Sigmoid colon (tissue), 7 donors: ENCODE data around the gene GRM4. TPM values are rescaled to one million over a fixed set of nuclear protein-coding genes. Genes with fewer than 3 reads are reported as not detected.

Source experiments
- DNase-seq: peaks from one replicate; pipeline ENCODE4 v3.0.0-alpha.2; 2019
- H3K27ac ChIP-seq, 4 donors: fragments of 200-600 bp; sonication (generic); one replicate each; pipeline ENCODE4 v1.5.1; 2016 to 2019; ENCODE audit warnings: mild to moderate bottlenecking in 1 of 4
- H3K27me3 ChIP-seq, 3 donors: fragments of 200-600 bp; sonication (generic); one replicate each; pipeline ENCODE4 v1.5.1; 2019; ENCODE audit warnings: mild to moderate bottlenecking in 1 of 3
- H3K36me3 ChIP-seq, 4 donors: fragments of 200-600 bp; sonication (generic); one replicate each; pipeline ENCODE4 v1.5.1; 2016 to 2019
- H3K4me1 ChIP-seq, 4 donors: fragments of 200-600 bp; sonication (generic); one replicate each; pipeline ENCODE4 v1.5.1; 2017 to 2019
- H3K4me3 ChIP-seq, 4 donors: fragments of 200-600 bp; sonication (generic); one replicate each; pipeline ENCODE4 v1.5.1; 2017 to 2019; ENCODE audit warnings: mild to moderate bottlenecking in 2 of 4, moderate library complexity in 1 of 4
- H3K9me3 ChIP-seq, 4 donors: fragments of 200-600 bp in 3 of 4; sonication (generic) in 3 of 4; one replicate each; pipeline versions ENCODE4 v1.5.1 to v1.6.1; 2013 to 2019
- CTCF ChIP-seq, 4 experiments: fragments of 450-650 bp in 3 of 4; fragments of 200-600 bp in 1 of 4; IDR thresholded peaks; one replicate each; pipeline ENCODE4 v1.5.1; 2016 to 2019; ENCODE audit warnings: antibody characterized with exemption in 4 of 4, mild to moderate bottlenecking in 3 of 4, moderate library complexity in 2 of 4
- EP300 ChIP-seq, 4 donors: sonication (generic); formaldehyde crosslinking; IDR thresholded peaks; one replicate each; pipeline ENCODE4 v1.6.1; 2017; ENCODE audit warnings: antibody characterized with exemption in 4 of 4
- POLR2A ChIP-seq, 2 donors: fragments of 450-650 bp; IDR thresholded peaks; one replicate each; pipeline ENCODE4 v1.6.1; 2016; ENCODE audit warnings: antibody characterized with exemption in 2 of 2, mild to moderate bottlenecking in 2 of 2, moderate library complexity in 2 of 2
- POLR2AphosphoS5 ChIP-seq, 4 donors: sonication (generic); formaldehyde crosslinking; IDR thresholded peaks; one replicate each; pipeline ENCODE4 v1.6.1; 2017; ENCODE audit warnings: antibody characterized with exemption in 4 of 4
- WGBS, 2 donors: extraction: QIAGEN DNeasy Blood & Tissue Kit; methylation state at CpG; one replicate each; pipeline ENCODE4 v1.1.7; 2013; 5-methylcytosine and 5-hydroxymethylcytosine counted together
- intact Hi-C: fragments of 100-400 bp; cut with DNase I; formaldehyde crosslinking; loops from one replicate; pipeline ENCODE4 v1.15.1; 2023
- polyA plus RNA-seq, 3 donors: library from polyadenylated mRNA; stranded (reverse); fragments of 200-250 nt; gene quantifications; one replicate each; pipeline ENCODE4 v1.2.3, GENCODE V29; 2013
- total RNA-seq, 4 donors: library from RNA; depleted of rRNA; stranded (reverse); fragments of >200 nt; gene quantifications; one replicate each; pipeline ENCODE4 v1.1.0, GENCODE V29; 2016
- donor health status: healthy with polysubstance abuse.
- donor health status: Bipolar disorder and iron deficiency.
- donor health status: healthy.

GRM4 gene
- total and polyA plus RNA-seq, 7 donors: 0.07 to 0.14 TPM; not detected in 5

- intact Hi-C loops: no loop called here
- Histone ChIP-seq H3K27me3 (peaks cover 67 to 89% (median 79%) of the 10 kb centered on the region in 3 donors), H3K4me1 (peaks cover 0 to 38% (median 33%) of the 10 kb centered on the region in 4 donors), H3K27ac (no peak overlapping the region), H3K4me3 (peak overlapping the region in 1 of 4 donors; percentile 42), H3K36me3 (no peaks in the 10 kb centered on the region), H3K9me3 (no peaks in the 10 kb centered on the region)
- no peak for DNase-seq
- TF ChIP-seq POLR2AphosphoS5 (IDR thresholded peaks at IDR 0.05) (no peak), EP300 (IDR thresholded peaks at IDR 0.05) (no peak), POLR2A (IDR thresholded peaks at IDR 0.05) (no peak), CTCF (IDR thresholded peaks at IDR 0.05) (no peak)
- WGBS, 2 donors: 44 to 51% methylated on average over 23 of the region's 23 CpGs
These were observed 2.5 kb downstream of the GRM4 start for GRCh38 chr6:34143196-34143883.

GRCh38 chr6:34142061-34142998 lies 3.6 kb downstream of the GRM4 start:
- Histone ChIP-seq H3K36me3 (no peaks in the 10 kb centered on the region), H3K4me1 (peaks cover 0 to 38% (median 33%) of the 10 kb centered on the region in 4 donors), H3K9me3 (no peaks in the 10 kb centered on the region), H3K4me3 (no peak overlapping the region), H3K27me3 (peaks cover 67 to 97% (median 88%) of the 10 kb centered on the region in 3 donors), H3K27ac (no peak overlapping the region)
- no peak for TF ChIP-seq POLR2AphosphoS5 (IDR thresholded peaks at IDR 0.05)
- intact Hi-C loops: no loop called here
- DNase-seq: no peak
- 13 to 32% methylated on average over 29 of the region's 29 CpGs for WGBS, 2 donors

GRCh38 chr6:34140075-34140474 lies 5.8 kb downstream of the GRM4 start:
- intact Hi-C loops: no loop called here
- Histone ChIP-seq H3K9me3 (no peaks in the 10 kb centered on the region), H3K4me1 (peaks cover 0 to 28% (median 24%) of the 10 kb centered on the region in 4 donors), H3K4me3 (no peak overlapping the region), H3K27ac (no peak overlapping the region), H3K27me3 (peaks cover 64 to 100% (median 88%) of the 10 kb centered on the region in 3 donors), H3K36me3 (no peaks in the 10 kb centered on the region)
- TF ChIP-seq POLR2AphosphoS5 (IDR thresholded peaks at IDR 0.05) (no peak), POLR2A (IDR thresholded peaks at IDR 0.05) (no peak), EP300 (IDR thresholded peaks at IDR 0.05) (no peak), CTCF (IDR thresholded peaks at IDR 0.05) (no peak)
- WGBS, 2 donors: 79 to 91% methylated on average over 5 of the region's 5 CpGs
- no peak for DNase-seq

- TF ChIP-seq EP300 (IDR thresholded peaks at IDR 0.05) (no peak), CTCF (IDR thresholded peaks at IDR 0.05) (no peak), POLR2AphosphoS5 (IDR thresholded peaks at IDR 0.05) (no peak), POLR2A (IDR thresholded peaks at IDR 0.05) (no peak)
- no peaks in the 10 kb centered on the region for H3K36me3 ChIP-seq
- H3K9me3 ChIP-seq: no peaks in the 10 kb centered on the region
- H3K4me1 ChIP-seq: peaks cover 0 to 17% (median 13%) of the 10 kb centered on the region in 4 donors
- H3K4me3 ChIP-seq: no peak overlapping the region
- 28 to 50% methylated on average over 4 to 5 of the region's 5 CpGs for WGBS, 2 donors
- intact Hi-C loops: no loop called here
- DNase-seq: no peak
- no peak overlapping the region for H3K27ac ChIP-seq
- H3K27me3 ChIP-seq: peaks cover 56 to 100% (median 90%) of the 10 kb centered on the region in 3 donors
These were observed 6.9 kb downstream of the GRM4 start for GRCh38 chr6:34138914-34139510.

- TF ChIP-seq EP300 (IDR thresholded peaks at IDR 0.05) (no peak), CTCF (IDR thresholded peaks at IDR 0.05) (no peak), POLR2AphosphoS5 (IDR thresholded peaks at IDR 0.05) (no peak), POLR2A (IDR thresholded peaks at IDR 0.05) (no peak)
- H3K9me3 ChIP-seq: no peaks in the 10 kb centered on the region
- no peak overlapping the region for H3K27ac ChIP-seq
- peaks cover 48 to 100% (median 83%) of the 10 kb centered on the region in 3 donors for H3K27me3 ChIP-seq
- H3K36me3 ChIP-seq: no peaks in the 10 kb centered on the region
- intact Hi-C loops: no loop called here
- H3K4me3 ChIP-seq: no peak overlapping the region
- WGBS, 2 donors: 74 to 80% methylated on average over 4 of the region's 4 CpGs
- H3K4me1 ChIP-seq: peaks cover 0 to 9% (median 5%) of the 10 kb centered on the region in 4 donors
- no peak for DNase-seq
These were observed 7.7 kb downstream of the GRM4 start for GRCh38 chr6:34138191-34138590.
